Stimulated activated CD8-positive, alpha-beta memory T cell treated with anti-CD3 and anti-CD28 coated beads, Interleukin-4, amount 100 ng/mL, for 24 hours (primary cell): ENCODE measurements around the gene ANAPC2.

Experiments used
- DNase-seq: peaks from one replicate; pipeline ENCODE4 v3.0.0-alpha.2; 2020; ENCODE audit warnings: low read depth

Gene ANAPC2

DNA sequence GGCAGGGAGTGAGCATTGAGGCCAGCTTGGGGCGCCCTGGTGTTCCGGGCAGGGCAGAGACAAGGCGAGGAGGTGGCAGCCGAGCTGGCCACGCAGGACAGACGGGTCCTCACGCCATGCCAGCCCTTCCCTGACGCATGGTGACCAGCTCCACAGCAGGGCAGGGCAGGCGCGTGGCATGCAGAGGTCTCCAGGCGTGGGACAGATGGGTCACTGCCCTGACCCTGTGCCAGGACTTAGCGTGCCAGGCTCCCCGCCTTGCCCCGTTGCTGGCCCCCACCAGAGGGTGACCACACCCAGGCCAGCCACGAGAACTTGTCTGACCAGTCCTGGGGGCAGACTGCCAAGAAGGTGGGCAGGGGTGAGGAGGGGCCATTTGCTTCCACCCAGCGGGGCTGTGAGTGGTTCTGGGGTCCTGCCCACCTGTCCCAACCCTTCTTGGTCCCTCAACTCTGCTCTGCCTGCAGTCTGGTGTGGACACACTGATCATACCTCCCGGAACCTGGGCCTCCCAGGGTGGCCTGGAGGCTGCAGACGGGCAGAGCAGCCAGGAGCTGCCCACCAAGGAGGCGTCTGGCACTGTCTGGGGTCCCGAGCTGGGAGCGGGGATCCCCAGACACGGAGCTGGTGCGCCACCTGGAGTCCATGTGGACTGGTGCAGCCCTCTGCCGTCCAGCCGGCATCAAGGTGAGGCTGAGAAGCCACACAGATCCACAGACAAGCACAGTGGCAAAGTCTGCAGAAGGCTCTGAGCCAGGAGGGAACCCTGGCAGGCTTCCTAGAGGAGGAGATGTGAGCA is 38.9 kb upstream of the ANAPC2 start, which contains the start of gene RNF224:
RNF224 (plus strand) TSS at position 449 of the 799 bp plus-strand sequence. CDS start 834 bp downstream, outside the sequence.
- DNase-seq = peak; percentile 75

DNA sequence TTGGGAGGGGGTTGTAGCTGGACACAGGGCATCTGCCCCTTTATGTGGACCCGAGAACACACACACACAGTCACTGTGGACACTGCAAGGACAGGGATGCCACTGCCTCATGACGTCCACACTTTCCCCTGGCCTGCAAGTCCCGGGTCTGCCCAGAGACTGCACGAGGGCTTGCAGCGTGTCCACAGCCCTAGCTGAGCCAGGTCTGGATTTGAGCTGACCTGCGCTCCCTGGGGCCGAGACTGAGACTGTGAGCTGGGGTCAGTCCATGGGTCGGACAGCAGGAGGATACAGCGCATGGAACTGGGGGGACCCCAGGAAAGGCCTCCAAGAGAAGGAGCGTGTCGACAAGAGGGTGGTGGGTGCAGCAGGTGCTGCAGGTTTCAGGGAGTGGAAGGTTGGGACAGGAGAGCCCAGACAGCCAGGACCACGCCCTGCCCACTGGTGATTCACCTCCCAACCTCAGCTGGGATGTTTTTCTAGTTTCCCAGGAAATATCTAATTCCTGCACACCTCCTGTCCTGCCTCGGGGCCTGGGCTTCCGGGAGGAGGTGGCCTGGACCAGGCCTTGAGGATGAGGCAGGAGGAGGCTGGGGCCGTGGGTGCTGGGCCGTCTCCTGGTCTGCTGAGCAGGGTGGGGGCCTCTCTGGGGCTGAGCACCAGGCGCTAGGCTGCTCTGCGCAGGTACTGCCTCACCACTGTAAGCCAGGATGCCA is 38.1 kb upstream of the ANAPC2 start:
- DNase-seq = no peak

DNA sequence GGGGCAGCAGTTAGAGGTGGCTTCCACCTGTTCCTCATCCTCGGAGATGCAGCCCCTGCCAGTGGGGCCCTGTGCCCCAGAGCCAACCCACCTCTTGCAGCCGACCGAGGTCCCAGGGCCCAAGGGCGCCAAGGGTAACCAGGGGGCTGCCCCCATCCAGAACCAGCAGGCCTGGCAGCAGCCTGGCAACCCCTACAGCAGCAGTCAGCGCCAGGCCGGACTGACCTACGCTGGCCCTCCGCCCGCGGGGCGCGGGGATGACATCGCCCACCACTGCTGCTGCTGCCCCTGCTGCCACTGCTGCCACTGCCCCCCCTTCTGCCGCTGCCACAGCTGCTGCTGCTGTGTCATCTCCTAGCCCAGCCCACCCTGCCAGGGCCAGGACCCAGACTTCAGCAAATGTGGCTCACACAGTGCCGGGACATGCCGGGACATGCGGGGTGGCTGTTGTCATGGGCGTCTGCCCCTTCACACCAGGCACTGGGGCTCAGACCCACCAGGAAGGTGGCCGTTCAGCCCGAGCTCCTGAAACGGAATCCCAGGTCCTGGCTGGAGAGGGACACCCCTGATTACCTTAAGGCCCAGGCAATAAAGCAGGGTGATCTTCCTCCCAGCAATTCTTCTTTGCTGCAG is 37.5 kb upstream of the ANAPC2 start:
- DNase-seq = no peak

DNA sequence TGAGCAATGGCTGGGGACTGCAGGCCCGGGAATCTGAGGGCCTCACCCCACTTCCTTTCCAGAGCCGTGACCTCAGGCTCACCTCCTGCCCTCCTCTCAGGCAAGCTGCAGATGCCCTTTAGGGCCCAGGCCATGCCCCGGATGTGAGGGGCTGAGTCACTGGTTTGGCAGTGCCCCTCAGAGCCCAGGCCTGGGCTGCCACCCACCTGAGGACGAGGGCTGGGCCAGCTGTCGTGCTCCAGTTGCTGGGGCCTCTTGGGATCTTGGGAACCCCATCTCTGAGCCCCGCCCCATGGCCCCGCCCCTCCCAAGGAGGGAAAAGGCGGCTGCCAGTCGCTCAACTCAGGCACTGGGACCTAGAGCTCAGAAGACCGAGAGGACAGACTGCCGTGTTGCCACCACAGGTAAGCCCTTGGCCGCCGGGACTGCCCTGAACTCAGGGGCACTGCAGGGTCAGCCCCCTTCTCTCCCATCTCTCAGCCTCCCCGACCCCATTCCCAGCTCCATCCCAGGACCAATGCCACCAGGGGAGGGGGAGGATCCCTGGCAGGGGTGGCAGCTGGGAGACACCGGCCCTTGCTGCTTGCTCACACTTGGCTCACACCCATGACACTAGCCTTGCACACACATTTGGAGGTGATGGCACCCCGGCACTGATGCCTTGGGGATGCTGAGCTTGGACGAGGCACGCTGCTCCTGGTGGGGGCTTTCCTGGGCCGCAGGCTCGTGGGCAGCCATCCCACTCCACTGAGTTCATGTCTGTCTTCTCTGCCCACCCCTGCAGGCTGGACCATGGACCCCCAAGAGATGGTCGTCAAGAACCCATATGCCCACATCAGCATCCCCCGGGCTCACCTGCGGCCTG is 36.7 kb upstream of the ANAPC2 start, which contains the start of gene CYSRT1:
CYSRT1 (plus strand) TSS at position 345 of the 865 bp plus-strand sequence; CDS start at position 793, 448 bp downstream.
- DNase-seq = no peak

DNA sequence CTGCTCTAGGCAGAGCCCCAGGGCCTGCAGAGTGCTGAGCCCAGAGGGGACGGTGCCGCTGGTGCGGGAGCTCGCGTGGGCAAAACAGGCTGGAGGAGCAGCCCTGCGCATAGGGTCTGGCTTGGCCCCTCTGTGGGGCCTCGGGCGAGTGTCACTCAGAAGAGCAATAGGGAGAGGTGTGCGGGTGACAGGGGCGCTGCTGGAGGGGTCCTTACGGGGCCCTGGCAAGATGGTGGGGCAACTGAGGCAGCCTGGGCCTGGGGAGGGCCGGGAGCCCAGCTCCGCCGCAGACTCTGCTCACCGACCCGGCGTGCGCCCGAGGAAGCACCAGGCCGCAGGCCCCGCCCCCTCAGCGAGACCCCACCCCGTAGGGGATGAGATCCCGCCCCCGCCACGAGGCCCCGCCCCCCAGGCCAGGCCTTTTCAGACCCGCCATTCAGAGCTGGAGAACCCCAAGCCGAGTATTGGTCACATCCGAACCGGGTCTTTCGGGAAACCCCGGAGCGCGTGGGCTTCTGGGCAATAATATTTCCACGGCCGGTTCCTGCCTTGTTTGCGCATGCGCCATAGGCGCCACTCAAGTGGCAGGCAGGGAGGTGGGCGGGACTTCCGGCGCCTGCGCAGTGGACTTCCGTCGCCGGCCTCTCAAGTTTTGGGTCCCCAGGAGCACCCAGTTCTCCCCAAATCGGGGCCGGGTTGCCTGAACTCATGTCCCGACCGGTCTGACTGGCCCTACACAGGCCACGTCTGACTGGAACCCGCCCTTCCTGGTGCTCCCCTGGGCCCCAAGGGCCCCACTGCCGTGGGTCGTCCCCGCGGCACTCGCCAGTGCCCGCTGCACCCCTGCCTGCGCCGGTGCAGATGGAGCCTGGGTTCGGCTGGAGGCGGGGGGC is 35.0 kb upstream of the ANAPC2 start:
- DNase-seq = peak; percentile 97

DNA sequence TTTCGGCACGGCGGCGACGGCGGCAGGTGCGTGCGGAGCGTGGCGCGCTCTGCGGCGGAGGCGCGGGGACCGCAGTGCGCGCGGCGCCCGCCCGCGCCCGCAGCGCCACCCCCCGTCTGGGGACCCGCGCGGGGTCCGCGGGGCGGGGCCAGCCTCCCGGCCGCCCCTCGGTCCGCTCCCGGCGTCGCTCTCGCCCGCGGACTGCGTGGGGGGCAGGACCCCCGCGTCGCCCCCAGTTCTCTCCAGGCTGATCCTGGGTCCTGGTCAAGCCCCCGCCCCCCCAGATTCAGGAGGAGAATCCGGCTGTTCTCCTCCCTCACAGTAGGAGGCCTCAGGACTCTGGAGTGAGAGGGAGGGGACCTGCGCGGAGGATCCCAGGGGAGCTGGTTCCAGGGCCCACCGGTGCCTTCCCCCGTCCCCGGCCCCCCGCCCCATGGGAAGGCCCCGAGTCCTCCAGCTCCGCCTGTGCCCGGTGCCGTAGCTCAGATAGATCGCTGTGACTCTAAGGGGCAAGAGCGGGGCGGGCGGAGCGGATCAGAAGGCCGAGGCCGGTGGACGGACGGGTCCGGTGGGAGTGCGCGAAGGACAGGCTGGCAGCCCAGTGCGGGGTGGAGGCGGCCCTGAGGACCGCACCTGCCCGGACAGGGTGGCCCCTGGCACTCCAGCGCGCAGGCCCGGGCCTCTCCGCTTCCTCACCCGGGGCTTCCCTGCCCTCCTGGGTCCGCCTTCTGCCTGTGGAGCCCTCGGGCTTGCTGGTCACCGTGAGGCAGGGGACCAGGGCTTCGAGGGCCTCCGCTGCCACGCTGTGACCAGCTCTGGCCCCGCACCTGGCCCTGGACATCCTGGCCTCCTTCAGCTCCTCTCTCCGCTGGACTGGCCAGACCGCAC is 34.1 kb upstream of the ANAPC2 start, which contains the start of gene RNF208:
RNF208 (minus strand) TSS at position 51 of the 888 bp plus-strand sequence. CDS start 1,028 bp downstream, outside the sequence.
- DNase-seq = no peak

DNA sequence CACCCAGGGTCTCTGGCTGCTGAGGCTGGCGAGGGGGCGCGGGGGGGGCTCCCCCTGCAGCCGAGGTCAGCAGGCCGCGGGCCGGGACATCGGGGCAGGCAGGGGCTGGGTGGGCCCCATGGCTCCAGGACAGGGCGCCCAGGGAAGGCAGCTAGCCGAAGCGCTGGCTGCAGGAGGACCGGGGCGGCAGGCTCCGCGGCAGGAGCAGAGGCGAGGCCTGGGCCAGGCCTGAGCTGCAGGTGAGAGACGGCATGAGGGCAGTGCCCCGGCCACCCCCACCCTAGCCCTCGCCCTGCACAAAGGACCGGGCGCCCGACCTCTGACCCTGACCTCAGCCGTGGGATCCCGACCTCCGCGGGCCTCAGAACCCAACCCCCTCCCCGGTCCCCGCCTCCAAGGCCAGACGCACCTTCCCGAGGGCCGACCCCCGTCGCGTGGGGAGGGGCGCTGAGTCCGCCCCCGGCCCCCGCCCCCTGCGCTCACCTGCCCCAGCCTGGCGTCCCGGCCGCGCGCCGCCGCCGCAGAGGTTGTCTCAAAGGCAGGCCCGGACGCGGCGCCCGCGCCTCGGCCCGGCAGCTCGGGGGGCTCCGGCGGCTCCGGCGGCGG is 33.2 kb upstream of the ANAPC2 start:
- DNase-seq = no peak

DNA sequence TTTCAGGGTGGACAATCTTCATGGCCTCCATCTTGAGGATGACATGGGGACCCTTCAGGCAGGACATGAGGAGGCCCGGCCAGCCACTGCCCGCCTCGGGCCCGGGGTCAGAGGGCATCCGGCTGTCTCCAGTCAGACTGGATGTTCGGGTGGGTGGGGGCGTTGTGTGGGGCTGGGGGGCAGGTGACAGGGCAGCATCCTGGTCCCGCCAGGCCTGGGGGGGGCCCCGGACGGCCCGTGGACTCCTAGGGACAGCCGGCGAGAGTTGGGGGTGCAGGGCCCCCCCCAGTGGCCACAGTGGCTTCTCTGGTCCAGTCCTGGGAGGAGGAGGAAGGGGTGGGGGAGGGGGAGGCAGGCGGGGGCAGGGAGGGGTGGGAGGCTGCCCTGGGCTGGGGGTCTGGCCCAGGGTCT is 32.7 kb upstream of the ANAPC2 start:
- no peak for DNase-seq

DNA sequence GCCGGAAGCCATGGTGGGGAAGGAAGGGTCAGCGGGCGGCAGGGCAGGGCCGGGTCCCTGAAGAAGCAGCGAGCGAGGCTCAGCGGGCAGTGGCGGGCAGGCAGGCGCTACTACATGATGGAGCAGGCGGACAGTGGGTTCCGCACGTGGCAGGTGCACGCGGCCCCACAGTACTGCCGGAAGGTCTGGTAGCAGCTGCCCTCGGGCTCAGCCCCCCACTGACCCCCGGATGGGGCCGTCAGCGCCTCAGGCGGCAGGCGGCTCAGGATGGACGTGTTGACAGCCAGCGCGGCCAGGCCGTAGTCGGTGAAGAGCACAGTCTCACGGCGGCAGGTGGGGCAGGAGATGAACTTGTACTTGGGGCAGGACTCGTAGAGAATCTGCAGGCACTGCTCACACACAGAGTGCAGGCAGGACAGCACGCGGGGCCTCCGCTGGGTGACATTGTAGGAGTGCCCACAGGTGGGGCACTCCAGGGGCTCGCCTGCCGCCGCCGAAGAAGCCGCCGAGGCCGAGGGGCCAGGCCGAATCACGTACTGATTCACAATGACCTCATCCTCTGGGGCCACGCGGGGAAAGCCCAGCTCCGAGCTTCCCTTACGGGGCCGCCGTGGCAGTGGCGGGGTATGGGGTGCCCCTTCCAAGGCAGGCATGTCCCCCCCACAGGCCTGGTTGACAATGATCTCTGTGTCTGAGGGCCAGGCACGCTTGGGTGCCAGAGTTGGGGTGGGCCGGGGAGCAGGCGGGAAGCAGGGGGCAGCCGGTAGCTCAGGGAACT is 32.1 kb upstream of the ANAPC2 start:
- no peak for DNase-seq

DNA sequence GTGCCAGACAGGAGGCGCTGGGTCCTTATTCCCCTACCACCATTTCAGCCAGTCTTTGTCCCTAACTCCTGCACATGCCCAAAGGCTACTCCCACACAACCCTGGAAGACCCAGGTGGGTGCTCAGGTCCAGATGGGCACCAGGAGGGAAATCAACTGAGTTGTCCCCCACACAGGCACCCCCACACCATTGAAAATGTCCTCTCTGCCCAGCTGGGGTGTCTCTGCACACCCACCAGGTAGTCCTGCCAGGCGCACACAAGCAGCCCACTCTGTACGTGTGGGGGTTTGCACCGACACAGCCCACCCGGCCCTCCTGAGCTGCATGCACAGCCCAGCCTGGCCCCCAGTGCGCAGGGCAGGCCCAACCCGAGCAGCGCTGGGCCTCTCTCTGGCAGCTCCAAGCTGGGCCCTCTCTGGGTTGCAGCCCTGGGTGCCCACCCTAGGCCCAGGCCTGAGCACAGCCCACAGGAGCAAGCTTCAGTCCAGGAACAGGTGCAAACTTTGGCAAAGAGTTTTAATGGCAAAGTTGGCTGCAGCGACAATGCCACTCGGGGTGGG is 31.5 kb upstream of the ANAPC2 start:
- DNase-seq = no peak

DNA sequence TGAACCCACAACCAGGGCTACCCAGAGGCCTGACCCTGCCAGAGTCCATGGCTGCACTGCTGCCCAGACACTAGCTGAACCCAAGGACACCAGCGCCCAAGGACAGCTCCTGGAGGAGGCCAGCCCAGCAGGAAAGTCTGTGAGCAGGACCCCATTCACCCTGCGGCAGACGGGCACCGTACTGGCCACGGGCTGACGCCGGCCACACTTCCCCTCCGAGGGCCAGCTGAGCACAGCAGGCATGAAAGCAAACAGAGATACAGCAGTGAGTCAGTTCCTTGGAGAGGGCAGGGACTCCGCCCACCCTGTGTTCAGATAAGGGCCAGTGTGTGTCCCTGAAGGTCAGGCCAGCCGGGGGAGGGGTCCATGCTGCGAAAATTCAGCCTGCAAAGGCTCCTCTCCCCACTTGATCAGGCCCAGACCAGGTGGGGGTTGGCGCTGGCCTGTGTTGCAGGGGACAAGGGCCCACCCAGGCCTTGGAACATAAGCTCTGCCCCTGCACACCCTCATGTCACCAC is 30.5 kb upstream of the ANAPC2 start:
- DNase-seq = no peak

DNA sequence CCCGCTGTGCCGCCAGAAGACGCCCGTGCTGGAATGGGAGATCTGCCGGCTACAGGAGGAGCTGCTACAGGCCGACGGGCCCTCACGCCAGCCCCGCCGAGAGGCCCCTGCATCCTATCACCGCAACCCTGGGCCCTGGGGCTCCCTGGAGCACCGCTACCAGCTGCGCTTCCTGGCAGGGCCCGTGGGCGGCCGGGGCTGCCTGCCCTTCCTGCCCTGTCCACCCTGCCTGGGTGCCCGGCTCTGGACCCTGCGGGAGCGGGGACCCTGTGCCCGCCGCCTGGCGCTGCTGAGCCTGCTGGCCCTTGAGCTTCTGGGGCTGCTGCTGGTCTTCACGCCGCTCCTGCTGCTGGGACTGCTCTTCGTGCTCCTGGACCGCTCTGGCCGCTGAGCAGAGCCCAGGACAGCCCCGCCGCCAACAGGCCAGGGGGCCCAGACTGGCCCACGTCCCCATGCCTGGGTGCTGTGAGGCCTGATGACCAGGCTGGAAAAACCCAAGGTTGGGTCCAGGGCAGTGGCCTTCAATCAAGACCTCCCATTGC is 29.9 kb upstream of the ANAPC2 start:
- DNase-seq = no peak

DNA sequence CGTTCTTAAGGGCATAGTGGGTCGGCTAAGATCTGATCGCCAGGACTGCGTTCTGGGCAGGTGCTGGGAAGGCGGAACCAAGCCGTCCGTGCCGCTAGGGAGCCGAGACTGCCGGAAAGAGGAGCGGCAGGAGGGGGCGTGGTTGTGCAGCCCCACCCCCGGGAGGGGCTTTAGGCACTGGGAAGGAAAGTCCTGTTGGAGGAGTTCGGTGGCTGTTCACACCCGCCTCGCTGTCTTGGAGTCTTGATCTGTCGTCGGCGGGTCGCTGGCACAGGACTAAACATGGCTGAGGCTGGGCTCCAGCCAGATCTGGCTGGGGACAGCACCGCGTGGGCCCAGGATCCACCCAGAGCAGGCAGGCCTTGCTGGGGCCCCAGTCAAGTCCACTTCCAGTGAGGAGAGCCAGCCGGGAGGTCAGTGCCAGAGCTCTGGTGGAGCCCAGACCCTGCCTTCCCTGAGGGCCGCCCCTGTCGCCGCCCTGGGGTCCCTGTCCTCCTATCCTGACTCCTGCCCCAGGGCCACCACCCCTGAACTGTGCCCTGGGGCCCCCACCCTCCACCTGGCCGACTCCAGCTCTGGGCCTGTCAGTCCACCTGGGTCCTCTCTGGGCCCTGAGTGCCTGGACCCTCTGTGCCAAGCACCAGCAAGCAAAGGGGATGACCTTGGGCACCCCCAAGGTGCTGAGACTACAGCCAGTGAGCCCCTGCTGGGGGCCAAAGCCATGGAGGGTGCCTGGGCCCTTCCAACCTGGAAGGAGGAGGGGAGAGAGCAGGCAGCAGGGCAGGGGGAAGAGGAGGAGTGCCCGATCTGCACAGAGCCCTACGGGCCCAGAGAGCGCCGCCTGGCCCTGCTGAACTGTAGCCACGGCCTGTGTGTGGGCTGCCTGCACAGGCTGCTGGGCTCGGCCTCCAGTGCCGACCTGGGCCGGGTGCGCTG is 29.2 kb upstream of the ANAPC2 start:
- DNase-seq = no peak

DNA sequence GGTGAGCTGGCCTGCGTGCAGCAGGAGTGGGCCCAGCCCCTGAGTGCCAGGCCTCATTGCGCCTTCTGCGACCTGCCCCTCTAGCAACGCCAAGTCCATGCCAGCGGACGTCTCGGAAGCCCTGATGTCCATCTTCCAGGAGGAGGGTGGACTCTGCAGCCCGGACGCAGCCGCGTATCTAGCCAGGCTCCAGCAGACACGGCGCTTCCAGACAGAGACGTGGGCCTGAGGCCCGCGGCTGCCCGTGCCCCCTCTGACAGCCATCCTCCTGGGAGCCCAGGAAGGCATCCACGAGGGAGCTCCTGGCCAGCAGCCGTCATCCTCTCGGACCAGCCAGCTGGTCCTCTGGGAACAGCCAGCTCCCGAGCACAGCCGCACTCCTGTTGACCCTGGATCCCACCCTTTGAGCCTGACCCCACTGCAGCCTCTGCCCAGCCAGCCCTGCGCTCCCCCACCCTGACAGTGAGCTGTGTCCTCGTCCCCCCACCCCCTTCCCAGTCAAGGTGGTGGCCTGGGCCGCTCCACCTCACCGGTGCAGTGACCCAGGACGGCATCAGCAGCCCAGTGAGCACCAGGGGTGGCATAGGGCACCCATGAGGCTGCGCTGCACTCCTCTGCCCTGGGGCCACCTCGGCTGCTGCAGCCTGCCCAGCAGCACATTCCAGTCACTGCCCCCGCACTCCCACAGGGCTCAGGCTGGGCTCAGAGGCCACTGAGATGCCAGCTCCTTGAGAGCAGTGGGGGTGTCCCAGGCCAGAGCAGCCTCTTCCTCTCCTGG is 28.0 kb upstream of the ANAPC2 start:
- DNase-seq = no peak

DNA sequence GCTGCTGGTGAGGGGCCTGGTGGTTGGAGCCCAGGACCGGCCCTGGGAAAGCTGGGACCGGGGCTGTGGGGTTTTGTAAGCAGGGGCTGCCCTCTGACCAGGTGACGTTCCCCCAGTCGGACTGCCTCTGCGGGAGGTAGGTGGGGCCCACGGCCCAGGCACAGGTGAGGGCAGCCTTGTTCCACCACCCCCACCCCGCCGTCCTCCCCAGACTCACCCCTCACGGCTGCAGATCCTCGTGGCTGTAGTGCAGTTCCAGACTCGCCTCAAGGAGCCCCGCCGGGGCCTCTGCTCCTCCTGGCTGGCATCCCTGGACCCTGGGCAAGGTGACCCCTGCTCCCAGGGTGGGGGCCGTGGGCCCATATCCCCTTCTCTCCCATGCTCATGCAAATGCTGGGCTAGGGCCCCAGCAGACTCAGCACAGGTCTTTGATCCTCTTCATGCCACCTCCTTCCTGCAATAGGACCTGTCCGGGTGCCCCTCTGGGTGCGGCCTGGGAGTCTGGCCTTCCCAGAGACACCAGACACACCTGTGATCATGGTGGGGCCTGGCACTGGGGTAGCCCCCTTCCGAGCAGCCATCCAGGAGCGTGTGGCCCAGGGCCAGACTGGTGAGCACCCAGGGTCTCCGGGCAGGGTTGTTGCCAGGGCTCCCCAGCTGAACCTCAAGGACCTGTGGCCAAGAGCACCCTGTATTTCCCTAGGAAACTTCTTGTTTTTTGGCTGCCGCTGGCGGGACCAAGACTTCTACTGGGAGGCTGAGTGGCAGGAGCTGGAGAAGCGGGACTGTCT is 27.0 kb upstream of the ANAPC2 start:
- DNase-seq = no peak
